B cell (primary cell): ENCODE results near the gene SELENON. TPM values are rescaled to one million over a fixed set of nuclear protein-coding genes. Genes with fewer than 3 reads are reported as not detected.

Experiments used
- ATAC-seq: fragments of 200-7000 bp; cut with Tn5 transposase; one replicate; pipeline ENCODE4 v1.10.0; 2021; ENCODE audit warnings: low read depth, mild to moderate bottlenecking, moderate number of reproducible peaks, moderate library complexity
- CTCF ChIA-PET: fragments of 350-600 bp; sonication (Branson Sonifier 250); formaldehyde crosslinking; loops from one replicate; lab custom pipeline; 2021; ENCODE audit warnings: antibody characterized with exemption, inconsistent platforms; lab: Charles Lee
- POLR2A ChIA-PET: fragments of 350-600 bp; sonication (Branson Sonifier 250); formaldehyde crosslinking; loops from one replicate; lab custom pipeline; 2021; ENCODE audit warnings: antibody characterized with exemption; lab: Charles Lee
- DNase-seq: peaks from one replicate; pipeline ENCODE4 v3.0.0; 2013
- H2AFZ ChIP-seq: 2 replicates; pipeline ENCODE4 v1.6.1; 2012; ENCODE audit warnings: mild to moderate bottlenecking, low read depth, low read length; ENCODE audit not compliant: insufficient read depth, poor library complexity, severe bottlenecking
- H3K27ac ChIP-seq, 2 donors: 1 replicate in 1 of 2; 2 replicates in 1 of 2; pipeline ENCODE4 v1.5.1; 2012 to 2013; ENCODE audit warnings: low read length in 2 of 2, mild to moderate bottlenecking in 2 of 2, moderate library complexity in 1 of 2
- H3K27me3 ChIP-seq, 4 experiments: fragments of 200-600 bp in 1 of 4; sonication (generic) in 1 of 4; replicated peaks in 1 of 4; 1 replicate in 2 of 4; 2 replicates in 2 of 4; pipeline versions ENCODE4 v1.6.1 to v1.7.0; 2013 to 2016; ENCODE audit warnings: low read length in 3 of 4, mild to moderate bottlenecking in 2 of 4, mixed read lengths in 1 of 4, moderate library complexity in 1 of 4; ENCODE audit not compliant: insufficient read depth in 4 of 4, control insufficient read depth in 3 of 4; ENCODE audit errors: control extremely low read depth in 1 of 4
- H3K36me3 ChIP-seq, 2 experiments: replicated peaks in 1 of 2; 1 replicate in 1 of 2; 2 replicates in 1 of 2; pipeline versions ENCODE4 v1.6.1 to v1.7.1; 2013; ENCODE audit warnings: low read length in 1 of 2; ENCODE audit not compliant: insufficient read depth in 2 of 2, control insufficient read depth in 1 of 2; ENCODE audit errors: control extremely low read depth in 1 of 2, extremely low read depth in 1 of 2
- H3K4me1 ChIP-seq, 2 donors: fragments of 200-600 bp in 1 of 2; sonication (generic) in 1 of 2; 1 replicate in 1 of 2; 2 replicates in 1 of 2; pipeline versions ENCODE4 v1.5.1 to v1.6.1; 2013 to 2017; ENCODE audit warnings: low read length in 2 of 2; ENCODE audit not compliant: control insufficient read depth in 2 of 2, insufficient read depth in 2 of 2
- H3K4me2 ChIP-seq: replicated peaks from 2 replicates; pipeline ENCODE3; 2012; ENCODE audit warnings: mild to moderate bottlenecking, low read depth, low read length; ENCODE audit not compliant: poor library complexity, severe bottlenecking
- H3K4me3 ChIP-seq, 5 experiments: fragments of 200-600 bp in 1 of 5; sonication (generic) in 1 of 5; 1 replicate in 3 of 5; 2 replicates in 2 of 5; pipeline versions ENCODE4 v1.5.1 to v1.7.0; 2011 to 2016; ENCODE audit warnings: low read length in 4 of 5, mild to moderate bottlenecking in 4 of 5, low read depth in 2 of 5, control low read depth in 1 of 5, moderate library complexity in 1 of 5; ENCODE audit not compliant: insufficient read depth in 1 of 5; ENCODE audit errors: control extremely low read depth in 1 of 5, extremely low read depth in 1 of 5
- H3K79me2 ChIP-seq: fragments of 200-600 bp; sonication (generic); one replicate; pipeline ENCODE4 v1.6.0; 2016; ENCODE audit warnings: low read length; ENCODE audit not compliant: control insufficient read depth, insufficient read depth
- H3K9ac ChIP-seq: fragments of 200-600 bp; sonication (generic); 2 replicates; pipeline ENCODE4 v1.6.1; 2017; ENCODE audit warnings: mild to moderate bottlenecking, low read length, moderate library complexity
- H3K9me3 ChIP-seq, 3 donors: one replicate each; pipeline versions ENCODE4 v1.6.1 to v1.7.1; 2013; ENCODE audit warnings: low read length in 2 of 3; ENCODE audit not compliant: control insufficient read depth in 2 of 3, insufficient read depth in 1 of 3; ENCODE audit errors: control extremely low read depth in 1 of 3
- H4K20me1 ChIP-seq: 2 replicates; pipeline ENCODE4 v1.6.0; 2012; ENCODE audit warnings: mild to moderate bottlenecking, low read length; ENCODE audit not compliant: insufficient read depth, control insufficient read depth, poor library complexity, severe bottlenecking
- H3K27ac Mint-ChIP-seq: one replicate; pipeline ENCODE4 v1.8.0; 2021; ENCODE audit warnings: mixed read lengths
- H3K27me3 Mint-ChIP-seq: one replicate; pipeline ENCODE4 v1.8.0; 2021; ENCODE audit warnings: mixed read lengths
- H3K4me1 Mint-ChIP-seq: one replicate; pipeline ENCODE4 v1.8.0; 2021; ENCODE audit warnings: mixed read lengths
- H3K4me3 Mint-ChIP-seq: one replicate; pipeline ENCODE4 v1.8.0; 2021; ENCODE audit warnings: mixed read lengths
- H3K9me3 Mint-ChIP-seq: one replicate; pipeline ENCODE4 v1.8.0; 2022; ENCODE audit warnings: mixed read lengths; ENCODE audit not compliant: insufficient read depth
- EZH2 ChIP-seq: IDR thresholded peaks from 2 replicates; pipeline ENCODE4 v1.6.1; 2012; ENCODE audit warnings: borderline replicate concordance, low read depth, mild to moderate bottlenecking, moderate library complexity, low read length; ENCODE audit not compliant: insufficient read depth, poor library complexity, severe bottlenecking
- WGBS: methylation state at CpG from one replicate; pipeline ENCODE4 v1.1.5; 2013; ENCODE audit warnings: missing lambda C conversion rate; ENCODE audit not compliant: insufficient coverage; 5-methylcytosine and 5-hydroxymethylcytosine counted together
- intact Hi-C: fragments of 100-400 bp; cut with micrococcal nuclease; formaldehyde crosslinking; loops from one replicate; pipeline ENCODE4 v1.10.0; 2022
- polyA plus RNA-seq: library from polyadenylated mRNA; depleted of rRNA; stranded (reverse); fragments of >200 nt; gene quantifications from 2 replicates; pipeline ENCODE4 v1.2.3, GENCODE V29; 2012
- total RNA-seq, 2 donors: library from RNA; stranded (reverse); fragments of 120-200 nt in 1 of 2; gene quantifications; 1 replicate in 1 of 2; 2 replicates in 1 of 2; pipeline versions ENCODE4 v1.2.3 to v1.2.4, GENCODE V29; 2013 to 2022
- TF ChIP-seq, protein P1 (sequence below): fragments of 200-600 bp; IDR thresholded peaks from one replicate; pipeline ENCODE4 v1.8.0; 2022; ENCODE audit warnings: antibody characterized with exemption, mild to moderate bottlenecking

SELENON gene
- total and polyA plus RNA-seq, 2 donors (not counting 1 experiment from before 2014, with no cell fraction given) = 10.9 to 16.5 TPM

- no peak overlapping the region for H3K27ac ChIP-seq
- no peak for ATAC-seq
- Mint-ChIP-seq H3K27me3 (peaks cover 16% of the 10 kb centered on the region), H3K27ac (no peak overlapping the region), H3K9me3 (no peaks in the 10 kb centered on the region), H3K4me1 (no peaks in the 10 kb centered on the region), H3K4me3 (no peak overlapping the region)
- no peak overlapping the region for H3K9ac ChIP-seq
- intact Hi-C loops = no loop called here
- no peaks in the 10 kb centered on the region for H3K27me3 ChIP-seq
- TF ChIP-seq EZH2 = no peak
- TF ChIP-seq, protein P1, sequence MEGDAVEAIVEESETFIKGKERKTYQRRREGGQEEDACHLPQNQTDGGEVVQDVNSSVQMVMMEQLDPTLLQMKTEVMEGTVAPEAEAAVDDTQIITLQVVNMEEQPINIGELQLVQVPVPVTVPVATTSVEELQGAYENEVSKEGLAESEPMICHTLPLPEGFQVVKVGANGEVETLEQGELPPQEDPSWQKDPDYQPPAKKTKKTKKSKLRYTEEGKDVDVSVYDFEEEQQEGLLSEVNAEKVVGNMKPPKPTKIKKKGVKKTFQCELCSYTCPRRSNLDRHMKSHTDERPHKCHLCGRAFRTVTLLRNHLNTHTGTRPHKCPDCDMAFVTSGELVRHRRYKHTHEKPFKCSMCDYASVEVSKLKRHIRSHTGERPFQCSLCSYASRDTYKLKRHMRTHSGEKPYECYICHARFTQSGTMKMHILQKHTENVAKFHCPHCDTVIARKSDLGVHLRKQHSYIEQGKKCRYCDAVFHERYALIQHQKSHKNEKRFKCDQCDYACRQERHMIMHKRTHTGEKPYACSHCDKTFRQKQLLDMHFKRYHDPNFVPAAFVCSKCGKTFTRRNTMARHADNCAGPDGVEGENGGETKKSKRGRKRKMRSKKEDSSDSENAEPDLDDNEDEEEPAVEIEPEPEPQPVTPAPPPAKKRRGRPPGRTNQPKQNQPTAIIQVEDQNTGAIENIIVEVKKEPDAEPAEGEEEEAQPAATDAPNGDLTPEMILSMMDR = no peak
- H3K4me3 ChIP-seq = no peak overlapping the region
- no peaks in the 10 kb centered on the region for H3K36me3 ChIP-seq
- H3K9me3 ChIP-seq = no peaks in the 10 kb centered on the region
- CTCF ChIA-PET = interaction anchor here (0.9 to 2.1 kb wide), 2 partner anchors 22 to 74 kb away, joined by 4 to 9 read pairs; no protein-coding TSS in a partner anchor
- no peak for DNase-seq
- H2AFZ ChIP-seq = no peak overlapping the region
- 94% methylated on average over 5 of the region's 5 CpGs for WGBS
- POLR2A ChIA-PET = no interaction called here
- no peaks in the 10 kb centered on the region for H3K79me2 ChIP-seq
- H4K20me1 ChIP-seq = no peaks in the 10 kb centered on the region
- no peak overlapping the region for H3K4me2 ChIP-seq
- H3K4me1 ChIP-seq = no peaks in the 10 kb centered on the region
Measured at GRCh38 chr1:25787760-25788166, 12.2 kb upstream of the SELENON start.

DNA sequence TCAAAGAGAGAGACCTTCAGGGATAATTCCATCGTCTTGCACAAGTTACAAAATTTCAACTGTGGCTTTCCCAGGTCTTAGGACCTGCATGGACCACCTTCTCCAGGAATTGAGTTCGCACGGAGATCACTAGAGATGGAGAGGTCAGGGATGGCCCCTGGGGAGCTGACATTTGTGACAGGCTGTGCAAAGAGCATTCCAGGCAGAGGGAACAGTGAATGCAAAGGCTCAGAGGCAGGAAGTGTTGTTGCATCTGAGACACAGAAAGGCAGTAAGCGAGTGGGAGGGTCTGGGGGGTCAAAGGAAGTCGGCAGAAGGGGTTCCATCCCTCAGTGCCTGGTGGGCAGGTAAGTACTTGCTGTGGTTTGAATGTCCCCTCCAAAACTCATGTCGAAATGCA, 9.5 kb upstream of the SELENON start:
- Histone ChIP-seq H3K27me3 (no peaks in the 10 kb centered on the region), H2AFZ (no peak overlapping the region), H3K9ac (no peak overlapping the region), H3K27ac (no peak overlapping the region), H3K9me3 (no peaks in the 10 kb centered on the region), H3K79me2 (no peaks in the 10 kb centered on the region), H3K4me1 (no peaks in the 10 kb centered on the region), H3K4me2 (no peak overlapping the region), H3K36me3 (no peaks in the 10 kb centered on the region), H4K20me1 (no peaks in the 10 kb centered on the region), H3K4me3 (no peak overlapping the region)
- Mint-ChIP-seq H3K4me1 (no peaks in the 10 kb centered on the region), H3K4me3 (no peak overlapping the region), H3K9me3 (no peaks in the 10 kb centered on the region), H3K27me3 (peaks cover 9% of the 10 kb centered on the region), H3K27ac (no peak overlapping the region)
- ATAC-seq = no peak
- ChIA-PET CTCF (no interaction called here), POLR2A (no interaction called here)
- no peak for TF ChIP-seq EZH2
- TF ChIP-seq, protein P1 = no peak
- intact Hi-C loops = no loop called here
- no peak for DNase-seq
- 82% methylated on average over 6 of the region's 6 CpGs for WGBS
